ENCODE measurements around the gene ATP6V0A4. TPM values are rescaled to one million over a fixed set of nuclear protein-coding genes. Genes with fewer than 3 reads are reported as not detected.

ATP6V0A4 gene
- total RNA-seq: not detected in 2 replicates
- long read RNA-seq: 0 reads

- no peaks in the 10 kb centered on the region for H3K9me3 Mint-ChIP-seq
- H3K4me3 Mint-ChIP-seq: no peak within 1 kb of the TSS
- H3K36me3 Mint-ChIP-seq (ENCODE audit: low read depth): no peaks in the 10 kb centered on the region
- peaks cover 25% of the 10 kb centered on the region for H3K27me3 Mint-ChIP-seq (ENCODE audit: low read depth)
- no peak for TF ChIP-seq CTCF (conservative IDR thresholded peaks at IDR 0.05)
- H3K4me1 Mint-ChIP-seq: no peaks in the 10 kb centered on the region
- DNase-seq (ENCODE audit: low read depth, low spot score): no peak
- no peak within 1 kb of the TSS for H3K27ac Mint-ChIP-seq (ENCODE audit: unreplicated experiment)
These were observed at the start of gene ATP6V0A4, which contains the start of gene TMEM213 for GRCh38 chr7:138797715-138798320. Gene ATP6V0A4, minus strand, starts transcription at chr7:138798196. Its CDS starts 26,949 bp downstream, at chr7:138771247. Gene TMEM213, plus strand, starts transcription at chr7:138797994. Its CDS starts 111 bp downstream, at chr7:138798105.

- Mint-ChIP-seq H3K27ac (ENCODE audit: unreplicated experiment) (no peak overlapping the region), H3K36me3 (ENCODE audit: low read depth) (peaks cover 31% of the 10 kb centered on the region), H3K4me1 (peaks cover 5% of the 10 kb centered on the region), H3K27me3 (ENCODE audit: low read depth) (no peaks in the 10 kb centered on the region), H3K4me3 (no peak overlapping the region), H3K9me3 (peaks cover 7% of the 10 kb centered on the region)
- DNase-seq (ENCODE audit: low read depth, low spot score): no peak
- no peak for TF ChIP-seq CTCF (conservative IDR thresholded peaks at IDR 0.05)
These were observed 47.7 kb upstream of the ATP6V0A4 start for GRCh38 chr7:138845711-138846110.

GRCh38 chr7:138843632-138844580 lies 45.9 kb upstream of the ATP6V0A4 start:
- no peak for TF ChIP-seq CTCF (conservative IDR thresholded peaks at IDR 0.05)
- Mint-ChIP-seq H3K9me3 (no peaks in the 10 kb centered on the region), H3K36me3 (ENCODE audit: low read depth) (peaks cover 30% of the 10 kb centered on the region), H3K4me1 (peaks cover 5% of the 10 kb centered on the region), H3K27me3 (ENCODE audit: low read depth) (no peaks in the 10 kb centered on the region), H3K4me3 (no peak overlapping the region), H3K27ac (ENCODE audit: unreplicated experiment) (no peak overlapping the region)
- no peak for DNase-seq (ENCODE audit: low read depth, low spot score)

GRCh38 chr7:138842111-138842510 lies 44.1 kb upstream of the ATP6V0A4 start:
- DNase-seq (ENCODE audit: low read depth, low spot score): no peak
- H3K4me3 Mint-ChIP-seq: no peak overlapping the region
- no peak overlapping the region for H3K27ac Mint-ChIP-seq (ENCODE audit: unreplicated experiment)
- H3K9me3 Mint-ChIP-seq: no peaks in the 10 kb centered on the region
- TF ChIP-seq CTCF (conservative IDR thresholded peaks at IDR 0.05): no peak
- peaks cover 25% of the 10 kb centered on the region for H3K36me3 Mint-ChIP-seq (ENCODE audit: low read depth)
- no peaks in the 10 kb centered on the region for H3K27me3 Mint-ChIP-seq (ENCODE audit: low read depth)
- H3K4me1 Mint-ChIP-seq: no peaks in the 10 kb centered on the region

- TF ChIP-seq CTCF (conservative IDR thresholded peaks at IDR 0.05): no peak
- Mint-ChIP-seq H3K36me3 (ENCODE audit: low read depth) (peaks cover 24% of the 10 kb centered on the region), H3K27me3 (ENCODE audit: low read depth) (no peaks in the 10 kb centered on the region), H3K27ac (ENCODE audit: unreplicated experiment) (no peak overlapping the region), H3K9me3 (no peaks in the 10 kb centered on the region), H3K4me1 (peaks cover 5% of the 10 kb centered on the region), H3K4me3 (no peak overlapping the region)
- DNase-seq (ENCODE audit: low read depth, low spot score): no peak
These were observed 40.2 kb upstream of the ATP6V0A4 start for GRCh38 chr7:138838166-138838565.

All from neural crest cell (in vitro differentiated cells).